ENCODE measurements around the gene NEURL1. TPM values are rescaled to one million over a fixed set of nuclear protein-coding genes. Genes with fewer than 3 reads are reported as not detected.

The NEURL1 gene
- total and polyA plus RNA-seq, 10 of the 15 experiments (the other 5 are each of a cell fraction or from before 2014, with no cell fraction given): 0.02 to 0.05 (median 0.05) TPM; not detected in 6

DNA sequence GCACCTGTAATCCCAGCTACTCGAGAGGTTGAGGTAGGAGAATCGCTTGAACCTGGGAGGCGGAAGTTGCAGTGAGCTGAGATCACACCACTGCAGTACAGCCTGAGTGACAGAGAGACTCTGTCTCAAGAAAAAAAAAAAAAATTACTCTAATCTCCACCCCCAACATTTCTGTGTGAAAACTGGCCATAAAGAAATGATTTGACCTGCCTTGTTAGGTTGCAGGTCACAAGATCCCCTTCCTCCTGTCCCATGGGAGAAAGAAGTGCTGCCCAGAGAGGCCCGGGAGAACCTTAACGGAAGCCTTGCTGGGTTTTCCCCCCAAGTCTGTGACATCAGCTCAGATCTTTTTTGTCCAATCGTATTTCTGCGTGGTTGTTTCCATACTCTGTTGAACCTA lies 26.1 kb upstream of the NEURL1 start (continued):
- TF ChIP-seq, protein P1, sequence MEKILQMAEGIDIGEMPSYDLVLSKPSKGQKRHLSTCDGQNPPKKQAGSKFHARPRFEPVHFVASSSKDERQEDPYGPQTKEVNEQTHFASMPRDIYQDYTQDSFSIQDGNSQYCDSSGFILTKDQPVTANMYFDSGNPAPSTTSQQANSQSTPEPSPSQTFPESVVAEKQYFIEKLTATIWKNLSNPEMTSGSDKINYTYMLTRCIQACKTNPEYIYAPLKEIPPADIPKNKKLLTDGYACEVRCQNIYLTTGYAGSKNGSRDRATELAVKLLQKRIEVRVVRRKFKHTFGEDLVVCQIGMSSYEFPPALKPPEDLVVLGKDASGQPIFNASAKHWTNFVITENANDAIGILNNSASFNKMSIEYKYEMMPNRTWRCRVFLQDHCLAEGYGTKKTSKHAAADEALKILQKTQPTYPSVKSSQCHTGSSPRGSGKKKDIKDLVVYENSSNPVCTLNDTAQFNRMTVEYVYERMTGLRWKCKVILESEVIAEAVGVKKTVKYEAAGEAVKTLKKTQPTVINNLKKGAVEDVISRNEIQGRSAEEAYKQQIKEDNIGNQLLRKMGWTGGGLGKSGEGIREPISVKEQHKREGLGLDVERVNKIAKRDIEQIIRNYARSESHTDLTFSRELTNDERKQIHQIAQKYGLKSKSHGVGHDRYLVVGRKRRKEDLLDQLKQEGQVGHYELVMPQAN (conservative IDR thresholded peaks at IDR 0.05): no peak
- TF ChIP-seq, protein P2, sequence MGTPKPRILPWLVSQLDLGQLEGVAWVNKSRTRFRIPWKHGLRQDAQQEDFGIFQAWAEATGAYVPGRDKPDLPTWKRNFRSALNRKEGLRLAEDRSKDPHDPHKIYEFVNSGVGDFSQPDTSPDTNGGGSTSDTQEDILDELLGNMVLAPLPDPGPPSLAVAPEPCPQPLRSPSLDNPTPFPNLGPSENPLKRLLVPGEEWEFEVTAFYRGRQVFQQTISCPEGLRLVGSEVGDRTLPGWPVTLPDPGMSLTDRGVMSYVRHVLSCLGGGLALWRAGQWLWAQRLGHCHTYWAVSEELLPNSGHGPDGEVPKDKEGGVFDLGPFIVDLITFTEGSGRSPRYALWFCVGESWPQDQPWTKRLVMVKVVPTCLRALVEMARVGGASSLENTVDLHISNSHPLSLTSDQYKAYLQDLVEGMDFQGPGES (IDR thresholded peaks at IDR 0.05): no peak
- TF ChIP-seq, protein P3, sequence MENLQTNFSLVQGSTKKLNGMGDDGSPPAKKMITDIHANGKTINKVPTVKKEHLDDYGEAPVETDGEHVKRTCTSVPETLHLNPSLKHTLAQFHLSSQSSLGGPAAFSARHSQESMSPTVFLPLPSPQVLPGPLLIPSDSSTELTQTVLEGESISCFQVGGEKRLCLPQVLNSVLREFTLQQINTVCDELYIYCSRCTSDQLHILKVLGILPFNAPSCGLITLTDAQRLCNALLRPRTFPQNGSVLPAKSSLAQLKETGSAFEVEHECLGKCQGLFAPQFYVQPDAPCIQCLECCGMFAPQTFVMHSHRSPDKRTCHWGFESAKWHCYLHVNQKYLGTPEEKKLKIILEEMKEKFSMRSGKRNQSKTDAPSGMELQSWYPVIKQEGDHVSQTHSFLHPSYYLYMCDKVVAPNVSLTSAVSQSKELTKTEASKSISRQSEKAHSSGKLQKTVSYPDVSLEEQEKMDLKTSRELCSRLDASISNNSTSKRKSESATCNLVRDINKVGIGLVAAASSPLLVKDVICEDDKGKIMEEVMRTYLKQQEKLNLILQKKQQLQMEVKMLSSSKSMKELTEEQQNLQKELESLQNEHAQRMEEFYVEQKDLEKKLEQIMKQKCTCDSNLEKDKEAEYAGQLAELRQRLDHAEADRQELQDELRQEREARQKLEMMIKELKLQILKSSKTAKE (IDR thresholded peaks at IDR 0.05; ENCODE audit: low read depth, poor library complexity, severe bottlenecking): no peak
- TF ChIP-seq GABPA (IDR thresholded peaks at IDR 0.05; ENCODE audit: low read depth) (no peak), ZNF217 (IDR thresholded peaks at IDR 0.05) (no peak), TCF7 (IDR thresholded peaks at IDR 0.05; ENCODE audit: borderline replicate concordance) (no peak), NR2C2 (IDR thresholded peaks at IDR 0.05; ENCODE audit: borderline replicate concordance, control insufficient read depth, insufficient read length, low read depth) (no peak), BCL11A (IDR thresholded peaks at IDR 0.05; ENCODE audit: low read depth, low read length) (0 out of 2 replicates have a peak, but pooled peaks have one; percentile 30), MTA3 (IDR thresholded peaks at IDR 0.05; ENCODE audit: borderline replicate concordance, low read length) (0 out of 2 replicates have a peak, but pooled peaks have one; percentile 44), ESRRA (IDR thresholded peaks at IDR 0.05; ENCODE audit: low read length) (no peak), CHD4 (IDR thresholded peaks at IDR 0.05) (no peak), CEBPB (IDR thresholded peaks at IDR 0.05; ENCODE audit: borderline replicate concordance in 1 of 2, low read depth in 2 of 2, low read length in 2 of 2) (no peak), SPI1 (IDR thresholded peaks at IDR 0.05; ENCODE audit: borderline replicate concordance, insufficient read depth, low read depth, low read length) (no peak), BRCA1 (IDR thresholded peaks at IDR 0.05; ENCODE audit: low read depth, low read length) (no peak)
- TF ChIP-seq, protein P4, sequence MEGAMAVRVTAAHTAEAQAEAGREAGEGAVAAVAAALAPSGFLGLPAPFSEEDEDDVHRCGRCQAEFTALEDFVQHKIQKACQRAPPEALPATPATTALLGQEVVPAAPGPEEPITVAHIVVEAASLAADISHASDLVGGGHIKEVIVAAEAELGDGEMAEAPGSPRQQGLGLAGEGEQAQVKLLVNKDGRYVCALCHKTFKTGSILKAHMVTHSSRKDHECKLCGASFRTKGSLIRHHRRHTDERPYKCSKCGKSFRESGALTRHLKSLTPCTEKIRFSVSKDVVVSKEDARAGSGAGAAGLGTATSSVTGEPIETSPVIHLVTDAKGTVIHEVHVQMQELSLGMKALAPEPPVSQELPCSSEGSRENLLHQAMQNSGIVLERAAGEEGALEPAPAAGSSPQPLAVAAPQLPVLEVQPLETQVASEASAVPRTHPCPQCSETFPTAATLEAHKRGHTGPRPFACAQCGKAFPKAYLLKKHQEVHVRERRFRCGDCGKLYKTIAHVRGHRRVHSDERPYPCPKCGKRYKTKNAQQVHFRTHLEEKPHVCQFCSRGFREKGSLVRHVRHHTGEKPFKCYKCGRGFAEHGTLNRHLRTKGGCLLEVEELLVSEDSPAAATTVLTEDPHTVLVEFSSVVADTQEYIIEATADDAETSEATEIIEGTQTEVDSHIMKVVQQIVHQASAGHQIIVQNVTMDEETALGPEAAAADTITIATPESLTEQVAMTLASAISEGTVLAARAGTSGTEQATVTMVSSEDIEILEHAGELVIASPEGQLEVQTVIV (IDR thresholded peaks at IDR 0.05; ENCODE audit: borderline replicate concordance, partially characterized antibody): peak; percentile 67
- TF ChIP-seq, protein P5, sequence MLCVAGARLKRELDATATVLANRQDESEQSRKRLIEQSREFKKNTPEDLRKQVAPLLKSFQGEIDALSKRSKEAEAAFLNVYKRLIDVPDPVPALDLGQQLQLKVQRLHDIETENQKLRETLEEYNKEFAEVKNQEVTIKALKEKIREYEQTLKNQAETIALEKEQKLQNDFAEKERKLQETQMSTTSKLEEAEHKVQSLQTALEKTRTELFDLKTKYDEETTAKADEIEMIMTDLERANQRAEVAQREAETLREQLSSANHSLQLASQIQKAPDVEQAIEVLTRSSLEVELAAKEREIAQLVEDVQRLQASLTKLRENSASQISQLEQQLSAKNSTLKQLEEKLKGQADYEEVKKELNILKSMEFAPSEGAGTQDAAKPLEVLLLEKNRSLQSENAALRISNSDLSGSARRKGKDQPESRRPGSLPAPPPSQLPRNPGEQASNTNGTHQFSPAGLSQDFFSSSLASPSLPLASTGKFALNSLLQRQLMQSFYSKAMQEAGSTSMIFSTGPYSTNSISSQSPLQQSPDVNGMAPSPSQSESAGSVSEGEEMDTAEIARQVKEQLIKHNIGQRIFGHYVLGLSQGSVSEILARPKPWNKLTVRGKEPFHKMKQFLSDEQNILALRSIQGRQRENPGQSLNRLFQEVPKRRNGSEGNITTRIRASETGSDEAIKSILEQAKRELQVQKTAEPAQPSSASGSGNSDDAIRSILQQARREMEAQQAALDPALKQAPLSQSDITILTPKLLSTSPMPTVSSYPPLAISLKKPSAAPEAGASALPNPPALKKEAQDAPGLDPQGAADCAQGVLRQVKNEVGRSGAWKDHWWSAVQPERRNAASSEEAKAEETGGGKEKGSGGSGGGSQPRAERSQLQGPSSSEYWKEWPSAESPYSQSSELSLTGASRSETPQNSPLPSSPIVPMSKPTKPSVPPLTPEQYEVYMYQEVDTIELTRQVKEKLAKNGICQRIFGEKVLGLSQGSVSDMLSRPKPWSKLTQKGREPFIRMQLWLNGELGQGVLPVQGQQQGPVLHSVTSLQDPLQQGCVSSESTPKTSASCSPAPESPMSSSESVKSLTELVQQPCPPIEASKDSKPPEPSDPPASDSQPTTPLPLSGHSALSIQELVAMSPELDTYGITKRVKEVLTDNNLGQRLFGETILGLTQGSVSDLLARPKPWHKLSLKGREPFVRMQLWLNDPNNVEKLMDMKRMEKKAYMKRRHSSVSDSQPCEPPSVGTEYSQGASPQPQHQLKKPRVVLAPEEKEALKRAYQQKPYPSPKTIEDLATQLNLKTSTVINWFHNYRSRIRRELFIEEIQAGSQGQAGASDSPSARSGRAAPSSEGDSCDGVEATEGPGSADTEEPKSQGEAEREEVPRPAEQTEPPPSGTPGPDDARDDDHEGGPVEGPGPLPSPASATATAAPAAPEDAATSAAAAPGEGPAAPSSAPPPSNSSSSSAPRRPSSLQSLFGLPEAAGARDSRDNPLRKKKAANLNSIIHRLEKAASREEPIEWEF (IDR thresholded peaks at IDR 0.05; ENCODE audit: insufficient replicate concordance, low read depth, low read length): no peak
- TF ChIP-seq, protein P6, sequence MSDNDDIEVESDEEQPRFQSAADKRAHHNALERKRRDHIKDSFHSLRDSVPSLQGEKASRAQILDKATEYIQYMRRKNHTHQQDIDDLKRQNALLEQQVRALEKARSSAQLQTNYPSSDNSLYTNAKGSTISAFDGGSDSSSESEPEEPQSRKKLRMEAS (IDR thresholded peaks at IDR 0.05; ENCODE audit: low read depth, low read length): no peak

All from GM12878 (cell line).